Measurements from ENCODE around the gene FBXO34. TPM values are rescaled to one million over a fixed set of nuclear protein-coding genes. Genes with fewer than 3 reads are reported as not detected.

FBXO34 gene
- total RNA-seq, 4 donors from 2014 or later: 28.1 to 75.3 (median 43.1) TPM

DNA sequence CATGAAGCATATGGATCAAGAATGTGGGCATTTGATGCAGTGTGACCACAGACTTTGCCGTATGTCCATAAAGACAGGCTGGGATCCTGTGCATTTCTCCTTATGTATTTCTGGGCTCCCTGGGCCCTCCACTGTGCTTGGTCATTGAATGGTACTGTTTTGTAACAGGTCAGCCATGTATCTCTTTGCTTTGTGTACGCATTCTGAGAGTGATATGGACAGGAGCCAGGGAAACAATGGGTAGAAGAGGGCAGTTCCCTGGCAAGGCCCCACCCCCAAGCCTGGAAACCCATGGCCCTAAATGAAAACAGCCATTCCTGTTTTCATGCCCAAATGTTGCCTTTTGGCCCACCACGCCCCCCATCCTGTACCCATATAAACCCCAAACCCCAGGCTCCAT is 15.2 kb upstream of the FBXO34 start:
- Histone ChIP-seq H3K4me1 (no peaks in the 10 kb centered on the region), H3K9me3 (no peaks in the 10 kb centered on the region), H3K36me3 (no peaks in the 10 kb centered on the region), H3K4me3 (no peak overlapping the region), H3K27me3 (no peaks in the 10 kb centered on the region), H3K27ac (no peak overlapping the region)
- no peak for DNase-seq
- TF ChIP-seq, protein P1, sequence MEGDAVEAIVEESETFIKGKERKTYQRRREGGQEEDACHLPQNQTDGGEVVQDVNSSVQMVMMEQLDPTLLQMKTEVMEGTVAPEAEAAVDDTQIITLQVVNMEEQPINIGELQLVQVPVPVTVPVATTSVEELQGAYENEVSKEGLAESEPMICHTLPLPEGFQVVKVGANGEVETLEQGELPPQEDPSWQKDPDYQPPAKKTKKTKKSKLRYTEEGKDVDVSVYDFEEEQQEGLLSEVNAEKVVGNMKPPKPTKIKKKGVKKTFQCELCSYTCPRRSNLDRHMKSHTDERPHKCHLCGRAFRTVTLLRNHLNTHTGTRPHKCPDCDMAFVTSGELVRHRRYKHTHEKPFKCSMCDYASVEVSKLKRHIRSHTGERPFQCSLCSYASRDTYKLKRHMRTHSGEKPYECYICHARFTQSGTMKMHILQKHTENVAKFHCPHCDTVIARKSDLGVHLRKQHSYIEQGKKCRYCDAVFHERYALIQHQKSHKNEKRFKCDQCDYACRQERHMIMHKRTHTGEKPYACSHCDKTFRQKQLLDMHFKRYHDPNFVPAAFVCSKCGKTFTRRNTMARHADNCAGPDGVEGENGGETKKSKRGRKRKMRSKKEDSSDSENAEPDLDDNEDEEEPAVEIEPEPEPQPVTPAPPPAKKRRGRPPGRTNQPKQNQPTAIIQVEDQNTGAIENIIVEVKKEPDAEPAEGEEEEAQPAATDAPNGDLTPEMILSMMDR (IDR thresholded peaks at IDR 0.05): no peak
- no peak for TF ChIP-seq POLR2A (IDR thresholded peaks at IDR 0.05)

DNA sequence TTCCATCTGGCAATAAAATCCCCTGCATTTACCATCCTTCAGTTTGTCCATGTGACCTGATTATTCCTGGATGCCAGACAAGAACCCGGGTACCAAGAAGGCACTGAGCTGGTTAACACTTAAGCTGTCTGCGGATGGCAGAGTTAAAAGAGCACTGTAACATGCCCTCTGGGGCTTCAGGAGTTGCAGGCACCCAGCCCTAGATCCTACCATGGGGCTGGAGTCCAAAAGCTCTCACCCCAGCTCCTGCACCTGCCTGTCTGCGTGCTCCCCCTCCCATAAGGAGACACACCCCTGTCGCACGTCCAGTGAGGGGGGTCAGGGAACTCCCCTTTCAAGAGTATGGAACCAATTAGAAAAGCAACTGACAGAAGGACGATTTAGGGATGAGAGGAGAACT is 14.6 kb upstream of the FBXO34 start:
- Histone ChIP-seq H3K4me1 (no peaks in the 10 kb centered on the region), H3K9me3 (no peaks in the 10 kb centered on the region), H3K27me3 (no peaks in the 10 kb centered on the region), H3K4me3 (no peak overlapping the region), H3K36me3 (no peaks in the 10 kb centered on the region), H3K27ac (no peak overlapping the region)
- no peak for DNase-seq
- TF ChIP-seq, protein P1 (IDR thresholded peaks at IDR 0.05): no peak
- no peak for TF ChIP-seq POLR2A (IDR thresholded peaks at IDR 0.05)

- H3K4me3 ChIP-seq: no peak overlapping the region
- no peaks in the 10 kb centered on the region for H3K4me1 ChIP-seq
- no peak overlapping the region for H3K27ac ChIP-seq
- H3K36me3 ChIP-seq: no peaks in the 10 kb centered on the region
- no peaks in the 10 kb centered on the region for H3K27me3 ChIP-seq
- DNase-seq: no peak
- TF ChIP-seq POLR2A (IDR thresholded peaks at IDR 0.05): no peak
- TF ChIP-seq, protein P1 (IDR thresholded peaks at IDR 0.05): no peak
- no peaks in the 10 kb centered on the region for H3K9me3 ChIP-seq
Measured at GRCh38 chr14:55265197-55265596, 6.0 kb upstream of the FBXO34 start.

DNA sequence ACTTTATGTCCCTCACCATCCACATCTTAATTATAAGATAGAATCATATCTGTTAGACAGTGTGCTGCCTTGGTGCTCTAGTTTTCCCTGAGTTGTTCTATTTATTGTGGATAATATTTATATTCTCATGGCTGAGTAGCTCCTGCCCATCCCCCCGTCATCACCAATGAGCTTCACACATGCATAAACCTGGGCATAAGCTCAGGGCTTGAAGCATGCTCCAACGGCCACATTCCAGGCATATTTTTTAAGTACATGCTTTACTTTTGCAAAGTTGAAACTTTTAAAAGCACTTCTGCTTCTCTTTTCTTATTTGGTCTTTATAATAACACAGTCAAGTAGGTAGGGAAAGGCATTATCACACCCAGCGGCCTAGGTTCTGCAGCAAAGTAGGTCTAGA is 3.4 kb upstream of the FBXO34 start:
- no peak for DNase-seq
- peaks cover 0 to 6% (median 2%) of the 10 kb centered on the region in 4 donors for H3K4me1 ChIP-seq
- H3K4me3 ChIP-seq: no peak overlapping the region
- H3K36me3 ChIP-seq: no peaks in the 10 kb centered on the region
- TF ChIP-seq POLR2A (IDR thresholded peaks at IDR 0.05): no peak
- TF ChIP-seq, protein P1 (IDR thresholded peaks at IDR 0.05): no peak
- no peak overlapping the region for H3K27ac ChIP-seq
- H3K9me3 ChIP-seq: no peaks in the 10 kb centered on the region
- no peaks in the 10 kb centered on the region for H3K27me3 ChIP-seq

DNA sequence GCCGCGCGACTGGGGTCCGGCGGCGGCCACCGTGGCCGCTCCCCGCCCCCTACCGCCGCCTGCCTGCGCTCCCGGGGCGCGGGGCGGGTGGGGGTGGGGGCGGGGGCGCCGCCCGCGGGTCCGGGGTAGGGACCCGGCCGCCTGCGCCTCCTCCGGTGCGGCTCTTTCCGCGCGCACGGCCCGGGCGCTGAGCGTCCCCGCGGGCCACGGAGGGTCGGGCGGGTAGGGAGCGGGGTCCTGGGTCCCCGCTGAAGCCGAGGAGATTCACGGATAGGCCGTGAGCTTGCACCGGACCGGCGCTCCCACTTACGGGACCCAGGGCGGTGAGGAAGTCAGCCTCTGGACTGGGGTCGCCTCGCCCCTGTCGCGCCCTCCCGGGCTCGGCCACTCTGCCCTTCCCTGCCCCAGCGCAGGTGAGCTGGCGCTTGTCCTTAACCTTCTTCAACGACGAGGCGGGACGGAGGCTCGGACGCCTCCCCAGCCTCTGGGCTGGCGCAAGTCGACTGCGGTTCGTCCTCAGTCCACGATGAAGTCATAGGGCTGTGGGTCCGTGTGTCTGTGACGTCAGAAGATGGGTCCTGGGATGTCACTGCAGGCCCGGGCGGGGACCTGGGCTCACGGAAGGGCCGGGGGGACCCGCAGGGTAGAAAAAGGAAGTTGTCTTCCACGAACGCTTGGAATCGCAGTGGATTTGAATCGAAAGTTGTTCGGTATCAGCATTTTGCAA is 514 bp downstream of the FBXO34 start:
- peak; percentile 76 to 91 for TF ChIP-seq POLR2A (IDR thresholded peaks at IDR 0.05)
- TF ChIP-seq, protein P1 (IDR thresholded peaks at IDR 0.05): no peak
- H3K4me1 ChIP-seq: peaks cover 0 to 23% (median 3%) of the 10 kb centered on the region in 4 donors
- peak overlapping the region; percentile 89 to 97 (median 92) for H3K27ac ChIP-seq
- H3K36me3 ChIP-seq: no peaks in the 10 kb centered on the region
- H3K4me3 ChIP-seq: peak overlapping the region; percentile 78 to 91 (median 88)
- peak; percentile 73 to 88 (median 84) for DNase-seq
- no peaks in the 10 kb centered on the region for H3K9me3 ChIP-seq
- no peaks in the 10 kb centered on the region for H3K27me3 ChIP-seq

All from Peyer's patch (tissue), 4 donors.